ENCODE results near the gene NT5C.
A peak's percentile ranks its signal among the peaks of the same experiment; 100 is the strongest.
"Not testable (repeated sequence)": the region's sequence is repeated elsewhere in the genome, so short reads cannot be mapped to it uniquely, and the experiment has no call there.

Gene NT5C

DNA sequence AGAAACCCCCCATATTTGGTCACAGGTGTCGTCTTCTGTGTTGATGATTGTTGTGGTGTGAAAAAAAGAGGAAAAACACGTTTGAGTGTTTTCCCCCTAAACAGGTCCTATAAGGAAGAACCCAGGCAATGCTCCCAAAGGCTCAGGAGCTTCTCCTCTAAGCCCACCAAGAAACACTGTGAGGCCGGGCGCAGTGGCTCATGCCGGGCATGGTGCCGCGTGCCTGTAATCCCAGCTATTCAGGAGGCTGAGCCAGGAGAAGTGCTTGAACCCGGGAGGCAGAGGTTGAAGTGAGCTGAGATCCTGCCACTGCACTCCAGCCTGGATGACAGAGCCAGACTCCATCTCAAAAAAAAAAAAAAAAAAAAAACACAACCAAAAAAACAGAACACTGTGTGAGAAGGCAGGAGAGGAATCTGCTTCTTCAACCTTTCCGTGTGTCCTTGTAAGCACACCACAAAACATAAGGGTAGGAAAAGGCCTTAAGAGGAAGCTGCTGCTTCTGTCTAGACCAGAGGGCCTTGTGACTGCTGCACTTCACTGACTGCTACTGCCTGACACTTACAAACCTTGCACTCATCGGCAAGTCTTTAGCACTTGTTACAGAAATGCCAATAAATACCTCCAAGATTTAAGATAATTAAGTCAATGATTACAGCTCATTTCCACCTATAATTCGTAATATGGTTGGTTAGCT, 13.4 kb upstream of the NT5C start:
- DNase-seq (ENCODE audit: low spot score), result no peak

GRCh38 chr17:75142236-75142971, 10.9 kb upstream of the NT5C start:
- no peak for DNase-seq (ENCODE audit: low spot score)

GRCh38 chr17:75138519-75138918, 7.0 kb upstream of the NT5C start:
- no peak for DNase-seq (ENCODE audit: low spot score)

GRCh38 chr17:75137762-75138161, 6.2 kb upstream of the NT5C start:
- DNase-seq (ENCODE audit: low spot score), result not testable (repeated sequence)

GRCh38 chr17:75135946-75136345, 4.4 kb upstream of the NT5C start:
- no peak for DNase-seq (ENCODE audit: low spot score)

GRCh38 chr17:75135452-75135851, 3.9 kb upstream of the NT5C start:
- peak; percentile 29 for DNase-seq (ENCODE audit: low spot score)

- DNase-seq (ENCODE audit: low spot score), result not testable (repeated sequence)
Measured at GRCh38 chr17:75133607-75134347, 2.2 kb upstream of the NT5C start.

DNA sequence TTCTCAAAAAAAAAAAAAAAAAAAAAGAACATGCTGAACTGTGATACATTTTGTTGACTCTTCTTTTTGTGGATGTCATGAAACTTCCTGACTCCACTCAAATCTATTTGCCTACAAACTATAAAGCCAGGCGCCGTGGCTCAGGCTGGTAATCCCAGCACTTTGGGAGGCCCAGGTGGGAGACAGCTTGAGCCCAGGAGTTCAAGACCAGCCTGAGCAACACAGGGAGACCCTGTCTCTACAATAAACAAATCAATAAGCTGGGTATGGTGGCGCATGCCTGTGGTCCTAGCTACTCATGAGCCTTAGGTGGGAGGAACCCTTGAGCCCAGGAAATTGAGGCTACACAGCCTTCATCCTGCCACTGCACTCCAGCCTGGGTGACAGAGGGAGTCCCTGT, 1.5 kb upstream of the NT5C start:
- DNase-seq (ENCODE audit: low spot score), result no peak

GRCh38 chr17:75132018-75133000, 767 bp upstream of the NT5C start:
- not testable (repeated sequence) for DNase-seq (ENCODE audit: low spot score)

- DNase-seq (ENCODE audit: low spot score), result peak; percentile 87
Measured at GRCh38 chr17:75130632-75131277, 787 bp downstream of the NT5C start.

GRCh38 chr17:75130059-75130631, 1.4 kb downstream of the NT5C start:
- no peak for DNase-seq (ENCODE audit: low spot score)

GRCh38 chr17:75129576-75129975, 2.0 kb downstream of the NT5C start:
- DNase-seq (ENCODE audit: low spot score), result no peak

DNA sequence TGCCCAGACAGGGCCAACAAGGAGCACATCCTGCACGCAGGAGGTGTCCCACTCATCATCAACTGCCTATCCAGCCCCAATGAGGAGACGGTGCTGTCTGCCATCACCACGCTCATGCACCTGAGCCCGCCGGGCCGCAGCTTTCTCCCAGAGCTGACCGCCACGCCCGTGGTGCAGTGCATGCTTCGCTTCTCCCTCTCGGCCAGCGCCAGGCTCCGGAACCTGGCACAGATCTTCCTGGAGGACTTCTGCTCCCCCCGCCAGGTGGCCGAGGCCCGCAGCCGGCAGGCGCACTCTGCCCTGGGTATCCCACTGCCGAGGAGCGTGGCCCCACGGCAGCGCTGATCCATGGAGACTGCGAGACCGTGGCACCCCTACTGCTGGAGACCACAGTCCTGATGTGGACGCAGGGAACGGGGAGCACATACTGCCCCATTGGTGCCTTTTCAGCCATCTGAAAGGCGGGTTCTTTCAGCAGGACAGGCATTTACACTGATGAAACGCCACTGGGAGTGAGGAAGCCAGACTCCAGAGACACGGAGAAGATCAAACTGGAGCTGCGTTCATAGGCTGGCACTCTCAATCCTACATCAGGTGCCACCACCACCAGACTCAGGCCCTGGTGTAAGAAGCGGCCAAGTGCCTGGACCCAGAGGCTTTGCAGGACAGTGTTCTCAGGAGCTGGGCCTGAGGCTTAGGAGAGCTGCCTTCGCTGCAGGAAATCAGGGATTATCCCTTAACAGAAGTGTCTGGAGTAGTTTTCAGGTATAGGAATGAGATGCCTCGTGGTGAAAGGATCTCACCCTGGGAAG, 2.6 kb downstream of the NT5C start:
- peak; percentile 71 for DNase-seq (ENCODE audit: low spot score)

DNA sequence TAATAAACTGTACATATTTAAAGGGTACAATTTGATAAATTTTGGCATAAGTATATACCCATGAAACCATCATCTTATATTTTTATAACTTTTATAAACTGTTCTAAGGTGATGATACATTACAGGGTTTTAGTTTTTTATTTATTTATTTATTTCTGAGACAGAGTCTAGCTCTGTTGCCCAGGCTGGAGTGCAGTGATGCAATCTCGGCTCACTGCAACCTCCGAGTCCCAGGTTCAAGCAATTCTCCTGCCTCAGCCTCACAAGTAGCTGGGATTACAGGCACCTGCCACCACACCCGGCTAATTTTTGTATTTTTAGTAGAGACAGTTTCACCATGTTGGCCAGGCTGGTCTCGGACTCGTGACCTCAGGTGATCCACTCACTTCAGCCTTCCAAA, 3.6 kb downstream of the NT5C start:
- not testable (repeated sequence) for DNase-seq (ENCODE audit: low spot score)

DNA sequence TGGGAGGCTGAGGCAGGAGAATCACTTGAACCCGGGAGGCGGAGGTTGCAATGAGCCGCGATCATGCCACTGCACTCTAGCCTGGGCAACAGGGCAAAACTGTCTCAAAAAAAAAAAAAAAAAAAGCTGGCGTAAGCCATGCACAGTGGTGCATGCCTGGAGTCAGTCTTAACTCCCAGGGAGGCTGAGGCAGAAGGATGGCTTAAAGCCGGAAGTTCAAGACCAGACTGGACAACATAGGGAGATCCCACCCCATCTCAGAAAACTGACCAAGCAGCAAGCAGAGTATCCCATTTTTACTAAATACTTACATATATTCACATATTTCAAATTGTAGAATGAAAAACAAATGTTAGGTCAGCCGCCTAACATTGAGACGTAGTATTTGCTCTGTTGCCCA, 4.6 kb downstream of the NT5C start:
- DNase-seq (ENCODE audit: low spot score), result no peak

GRCh38 chr17:75125984-75126383, 5.6 kb downstream of the NT5C start:
- no peak for DNase-seq (ENCODE audit: low spot score)

DNA sequence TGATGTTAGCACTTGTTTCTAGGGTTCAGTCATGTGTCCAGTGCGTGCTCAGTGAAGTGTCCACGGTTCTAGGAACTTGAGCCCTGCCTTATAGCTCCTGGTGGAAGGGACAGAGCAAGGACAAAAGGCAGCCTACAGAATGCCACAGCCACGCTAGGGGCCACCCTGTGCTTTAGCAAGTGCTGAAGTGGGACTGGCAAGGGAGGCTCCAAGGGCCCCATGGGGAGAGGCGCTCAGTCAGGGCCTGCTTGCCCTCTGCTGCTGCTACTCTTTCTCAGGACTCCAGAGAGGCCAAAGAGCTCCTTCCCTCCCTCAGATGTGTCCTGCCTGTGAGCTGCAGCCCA, 6.8 kb downstream of the NT5C start:
- no peak for DNase-seq (ENCODE audit: low spot score)

GRCh38 chr17:75124041-75124818, 7.3 kb downstream of the NT5C start:
- DNase-seq (ENCODE audit: low spot score), result no peak

- DNase-seq (ENCODE audit: low spot score), result no peak
Measured at GRCh38 chr17:75118307-75118706, 13.2 kb downstream of the NT5C start.
